ENCODE results near the gene PDE7B. TPM values are rescaled to one million over a fixed set of nuclear protein-coding genes. Genes with fewer than 3 reads are reported as not detected.

The PDE7B gene
- total and polyA plus RNA-seq, 2 donors (not counting 1 experiment from before 2014, with no cell fraction given) = 2.6 to 7.5 TPM

DNA sequence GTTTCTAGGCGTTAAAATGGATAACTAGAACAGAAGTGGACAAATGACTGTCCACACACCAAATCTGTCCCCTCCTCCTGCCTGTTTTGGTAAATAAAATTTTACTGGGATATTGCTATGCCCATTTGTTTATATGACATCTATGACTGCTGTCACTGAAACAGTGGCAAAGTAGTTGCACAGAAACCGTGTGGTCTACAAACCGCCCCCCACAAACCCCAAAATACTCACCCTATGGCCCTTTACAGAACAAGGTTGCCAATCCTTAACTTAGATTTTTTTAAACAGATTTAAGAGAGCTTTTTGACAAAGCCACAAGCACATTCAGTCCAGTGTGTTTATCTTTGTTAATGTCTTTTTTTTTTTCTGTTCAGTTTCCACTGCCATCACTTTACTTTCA lies 260.8 kb downstream of the PDE7B start:
- ATAC-seq (ENCODE audit: low read depth) (no peak), DNase-seq (no peak)
- no CpG with 5 or more reads among the region's 3 CpGs for WGBS (ENCODE audit: insufficient coverage)
- no peak overlapping the region for H3K27ac Mint-ChIP-seq
- H3K9me3 Mint-ChIP-seq (ENCODE audit: insufficient read depth) = no peaks in the 10 kb centered on the region
- no peak overlapping the region for H2AFZ ChIP-seq (ENCODE audit: insufficient read depth, low read depth, low read length, poor library complexity, severe bottlenecking)
- no peak overlapping the region for H3K4me3 ChIP-seq (ENCODE audit: control extremely low read depth in 1 of 5, extremely low read depth in 1 of 5, insufficient read depth in 1 of 5, low read depth in 2 of 5, low read length in 4 of 5)
- no peak overlapping the region for H3K9ac ChIP-seq (ENCODE audit: low read length)
- H3K27me3 Mint-ChIP-seq = no peaks in the 10 kb centered on the region
- no peaks in the 10 kb centered on the region for H3K79me2 ChIP-seq (ENCODE audit: control insufficient read depth, insufficient read depth, low read length)
- POLR2A ChIA-PET = no interaction called here
- intact Hi-C loops (cut with micrococcal nuclease) = no loop called here
- CTCF ChIA-PET = no interaction called here
- no peak overlapping the region for H3K4me2 ChIP-seq (replicated peaks; ENCODE audit: low read depth, low read length, poor library complexity, severe bottlenecking)
- H4K20me1 ChIP-seq (ENCODE audit: control insufficient read depth, insufficient read depth, low read length, poor library complexity, severe bottlenecking) = no peaks in the 10 kb centered on the region
- no peak overlapping the region for H3K4me3 Mint-ChIP-seq
- H3K27ac ChIP-seq (ENCODE audit: low read length in 2 of 2) = no peak overlapping the region
- TF ChIP-seq, protein P1, sequence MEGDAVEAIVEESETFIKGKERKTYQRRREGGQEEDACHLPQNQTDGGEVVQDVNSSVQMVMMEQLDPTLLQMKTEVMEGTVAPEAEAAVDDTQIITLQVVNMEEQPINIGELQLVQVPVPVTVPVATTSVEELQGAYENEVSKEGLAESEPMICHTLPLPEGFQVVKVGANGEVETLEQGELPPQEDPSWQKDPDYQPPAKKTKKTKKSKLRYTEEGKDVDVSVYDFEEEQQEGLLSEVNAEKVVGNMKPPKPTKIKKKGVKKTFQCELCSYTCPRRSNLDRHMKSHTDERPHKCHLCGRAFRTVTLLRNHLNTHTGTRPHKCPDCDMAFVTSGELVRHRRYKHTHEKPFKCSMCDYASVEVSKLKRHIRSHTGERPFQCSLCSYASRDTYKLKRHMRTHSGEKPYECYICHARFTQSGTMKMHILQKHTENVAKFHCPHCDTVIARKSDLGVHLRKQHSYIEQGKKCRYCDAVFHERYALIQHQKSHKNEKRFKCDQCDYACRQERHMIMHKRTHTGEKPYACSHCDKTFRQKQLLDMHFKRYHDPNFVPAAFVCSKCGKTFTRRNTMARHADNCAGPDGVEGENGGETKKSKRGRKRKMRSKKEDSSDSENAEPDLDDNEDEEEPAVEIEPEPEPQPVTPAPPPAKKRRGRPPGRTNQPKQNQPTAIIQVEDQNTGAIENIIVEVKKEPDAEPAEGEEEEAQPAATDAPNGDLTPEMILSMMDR (IDR thresholded peaks at IDR 0.05) = no peak
- no peak for TF ChIP-seq EZH2 (IDR thresholded peaks at IDR 0.05; ENCODE audit: borderline replicate concordance, insufficient read depth, low read depth, low read length, poor library complexity, severe bottlenecking)
- H3K4me1 Mint-ChIP-seq = no peaks in the 10 kb centered on the region
- H3K27me3 ChIP-seq (replicated peaks in 1 of 4; ENCODE audit: control extremely low read depth in 1 of 4, control insufficient read depth in 3 of 4, insufficient read depth in 4 of 4, low read length in 3 of 4) = no peaks in the 10 kb centered on the region
- no peaks in the 10 kb centered on the region for H3K9me3 ChIP-seq (ENCODE audit: control extremely low read depth in 1 of 3, control insufficient read depth in 2 of 3, insufficient read depth in 1 of 3, low read length in 2 of 3)
- H3K36me3 ChIP-seq (replicated peaks in 1 of 2; ENCODE audit: control extremely low read depth in 1 of 2, control insufficient read depth in 1 of 2, extremely low read depth in 1 of 2, insufficient read depth in 2 of 2, low read length in 1 of 2) = no peaks in the 10 kb centered on the region
- no peaks in the 10 kb centered on the region for H3K4me1 ChIP-seq (ENCODE audit: control insufficient read depth in 2 of 2, insufficient read depth in 2 of 2, low read length in 2 of 2)

DNA sequence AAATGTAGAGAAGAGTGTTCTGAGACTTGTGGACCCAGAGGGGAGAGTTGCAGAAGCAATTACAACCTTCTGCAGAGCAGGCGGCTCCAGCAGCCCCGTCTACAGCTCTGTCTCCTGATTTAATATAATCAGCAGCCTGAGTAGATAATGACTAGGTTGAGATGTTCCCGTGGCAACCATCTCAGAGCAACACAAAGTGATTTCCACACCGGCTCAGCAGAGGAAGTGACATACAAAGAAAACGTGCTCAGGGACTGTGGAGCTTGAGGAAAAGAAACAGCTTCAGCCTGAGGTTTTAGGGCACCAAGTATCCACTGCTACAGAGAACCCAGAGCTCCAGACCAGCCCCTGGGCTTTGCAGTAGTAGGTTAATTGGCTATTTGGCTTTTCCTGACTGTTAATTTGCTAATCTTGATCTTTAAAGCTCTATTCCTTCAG lies 262.3 kb downstream of the PDE7B start:
- H3K27me3 Mint-ChIP-seq = no peaks in the 10 kb centered on the region
- no peaks in the 10 kb centered on the region for H3K4me1 Mint-ChIP-seq
- Histone ChIP-seq H3K36me3 (replicated peaks in 1 of 2; ENCODE audit: control extremely low read depth in 1 of 2, control insufficient read depth in 1 of 2, extremely low read depth in 1 of 2, insufficient read depth in 2 of 2, low read length in 1 of 2) (no peaks in the 10 kb centered on the region), H3K9ac (ENCODE audit: low read length) (no peak overlapping the region), H2AFZ (ENCODE audit: insufficient read depth, low read depth, low read length, poor library complexity, severe bottlenecking) (no peak overlapping the region), H3K4me3 (ENCODE audit: control extremely low read depth in 1 of 5, extremely low read depth in 1 of 5, insufficient read depth in 1 of 5, low read depth in 2 of 5, low read length in 4 of 5) (no peak overlapping the region), H3K27me3 (replicated peaks in 1 of 4; ENCODE audit: control extremely low read depth in 1 of 4, control insufficient read depth in 3 of 4, insufficient read depth in 4 of 4, low read length in 3 of 4) (no peaks in the 10 kb centered on the region), H4K20me1 (ENCODE audit: control insufficient read depth, insufficient read depth, low read length, poor library complexity, severe bottlenecking) (no peaks in the 10 kb centered on the region), H3K4me1 (ENCODE audit: control insufficient read depth in 2 of 2, insufficient read depth in 2 of 2, low read length in 2 of 2) (no peaks in the 10 kb centered on the region), H3K79me2 (ENCODE audit: control insufficient read depth, insufficient read depth, low read length) (no peaks in the 10 kb centered on the region), H3K9me3 (ENCODE audit: control extremely low read depth in 1 of 3, control insufficient read depth in 2 of 3, insufficient read depth in 1 of 3, low read length in 2 of 3) (no peaks in the 10 kb centered on the region), H3K4me2 (replicated peaks; ENCODE audit: low read depth, low read length, poor library complexity, severe bottlenecking) (no peak overlapping the region), H3K27ac (ENCODE audit: low read length in 2 of 2) (no peak overlapping the region)
- CTCF ChIA-PET = no interaction called here
- H3K9me3 Mint-ChIP-seq (ENCODE audit: insufficient read depth) = no peaks in the 10 kb centered on the region
- ATAC-seq (ENCODE audit: low read depth) (no peak), DNase-seq (no peak)
- no peak overlapping the region for H3K4me3 Mint-ChIP-seq
- intact Hi-C loops (cut with micrococcal nuclease) = no loop called here
- POLR2A ChIA-PET = no interaction called here
- WGBS (ENCODE audit: insufficient coverage) = 38% methylated on average over 5 of the region's 5 CpGs
- TF ChIP-seq, protein P1 (IDR thresholded peaks at IDR 0.05) = no peak
- H3K27ac Mint-ChIP-seq = no peak overlapping the region
